Adrenal gland (tissue), 12 donors: Measurements from ENCODE around the gene EHBP1L1. TPM values are rescaled to one million over a fixed set of nuclear protein-coding genes. Genes with fewer than 3 reads are reported as not detected.

ENCODE experiments used
- DNase-seq, 7 donors: peaks; one replicate each; pipeline ENCODE4 v3.0.0-alpha.2; 2019 to 2020
- H3K27ac ChIP-seq, 5 donors: fragments of 200-600 bp; sonication (generic) in 4 of 5; 1 replicate in 3 of 5; 2 replicates in 2 of 5; pipeline versions ENCODE4 v1.5.1 to v1.8.0; 2016 to 2020; ENCODE audit warnings: mild to moderate bottlenecking in 1 of 5
- H3K27me3 ChIP-seq: fragments of 200-600 bp; 2 replicates; pipeline ENCODE4 v1.8.0; 2021
- H3K36me3 ChIP-seq, 2 donors: fragments of 200-600 bp; replicated peaks in 1 of 2; 1 replicate in 1 of 2; 2 replicates in 1 of 2; pipeline versions ENCODE4 v1.5.1 to v1.8.0; 2018 to 2022
- H3K4me1 ChIP-seq, 2 donors: fragments of 200-600 bp; replicated peaks in 1 of 2; 1 replicate in 1 of 2; 2 replicates in 1 of 2; pipeline versions ENCODE4 v1.5.1 to v1.8.0; 2018 to 2021
- H3K4me3 ChIP-seq, 4 donors: fragments of 200-600 bp; sonication (generic) in 3 of 4; one replicate each; pipeline ENCODE4 v1.5.1; 2016 to 2018
- H3K9me3 ChIP-seq, 3 donors: fragments of 200-600 bp; sonication (generic) in 1 of 3; replicated peaks in 1 of 3; 1 replicate in 2 of 3; 2 replicates in 1 of 3; pipeline versions ENCODE4 v1.5.1 to v1.8.0; 2016 to 2021
- POLR2A ChIP-seq, 2 donors: fragments of 450-650 bp; IDR thresholded peaks; one replicate each; pipeline ENCODE4 v1.6.1; 2017; ENCODE audit warnings: antibody characterized with exemption in 2 of 2, mild to moderate bottlenecking in 2 of 2, moderate library complexity in 1 of 2
- WGBS, 4 donors: extraction: QIAGEN DNeasy Blood & Tissue Kit in 2 of 4; methylation state at CpG; one replicate each; pipeline versions ENCODE4 v1.1.5 to v1.1.7; 2013 to 2017; 5-methylcytosine and 5-hydroxymethylcytosine counted together
- intact Hi-C, 2 donors: fragments of 100-400 bp; cut with DNase I; formaldehyde crosslinking; loops; one replicate each; pipeline versions ENCODE4 v1.14.1 to v1.15.0; 2022 to 2023
- polyA plus RNA-seq, 3 donors: library from polyadenylated mRNA; stranded (reverse); fragments of 200-250 nt in 2 of 3; fragments of 350-450 nt in 1 of 3; fragmentation: Illumina TruSeq in 1 of 3; extraction: RNeasy Lipid Tissue Mini Kit (QIAGEN cat#74804) in 1 of 3; gene quantifications; one replicate each; pipeline ENCODE4 v1.2.3, GENCODE V29; 2013 to 2014
- total RNA-seq, 9 donors: library from RNA; depleted of rRNA in 4 of 9; stranded (reverse); fragments of >200 nt in 4 of 9; fragments of 120-200 nt in 1 of 9; fragmentation: NEBNext Ultra II Directional in 1 of 9; extraction: Animal tissue kit (Norgen Biotek cat#: 25700) in 1 of 9; gene quantifications; one replicate each; pipeline versions ENCODE4 v1.1.0 to v1.2.4, GENCODE V29; 2013 to 2023
- TF ChIP-seq, protein P1 (sequence below), 6 experiments: fragments of 450-650 bp in 4 of 6; fragments of 200-600 bp in 2 of 6; sonication (generic) in 1 of 6; IDR thresholded peaks; 1 replicate in 5 of 6; 2 replicates in 1 of 6; pipeline versions ENCODE4 v1.5.1 to v1.8.0; 2016 to 2021; ENCODE audit warnings: antibody characterized with exemption in 6 of 6, mild to moderate bottlenecking in 2 of 6, moderate library complexity in 1 of 6
- donor health status: healthy with polysubstance abuse.
- donor health status: Bipolar disorder and iron deficiency.
- donor health status: DM: yes; HTN: yes; CAD: no.
- donor health status: DM: no; HTN: no; CAD: no.
- donor health status: DM: no; HTN: no; CAD: no.
- donor health status: DM: yes; HTN: yes; CAD: no.

Gene EHBP1L1
- total and polyA plus RNA-seq, 12 donors: 8.7 to 68.0 (median 34.5) TPM

DNA sequence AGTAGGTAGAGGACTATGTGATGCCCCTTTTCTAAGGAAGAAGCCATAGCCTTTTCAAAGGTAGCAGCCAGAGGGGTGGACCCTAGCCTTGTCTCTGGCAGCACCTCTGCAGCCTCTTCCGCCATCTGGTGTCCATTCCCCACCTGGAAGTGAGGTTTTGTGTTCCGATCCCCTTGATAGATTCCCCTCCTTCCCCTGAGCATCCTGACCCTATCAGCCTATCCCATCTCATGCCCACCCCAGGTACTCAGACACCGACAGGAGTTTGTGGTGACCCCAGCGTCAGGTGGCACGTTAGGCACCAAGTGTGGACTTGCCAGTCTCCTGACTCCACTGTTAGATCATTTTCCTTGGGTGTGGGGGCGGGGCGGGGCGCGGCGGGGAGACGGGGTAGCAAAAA, 3.9 kb upstream of the EHBP1L1 start:
- H3K4me3 ChIP-seq: peak overlapping the region in 2 of 4 donors; percentile 19 to 63
- 6 to 9% (median 8%) methylated on average over 11 of the region's 11 CpGs for WGBS, 4 donors
- H3K9me3 ChIP-seq: no peaks in the 10 kb centered on the region
- H3K36me3 ChIP-seq: peaks cover 0 to 3% of the 10 kb centered on the region in 2 donors
- H3K27ac ChIP-seq: peak overlapping the region; percentile 9 to 96 (median 71)
- TF ChIP-seq, protein P1, sequence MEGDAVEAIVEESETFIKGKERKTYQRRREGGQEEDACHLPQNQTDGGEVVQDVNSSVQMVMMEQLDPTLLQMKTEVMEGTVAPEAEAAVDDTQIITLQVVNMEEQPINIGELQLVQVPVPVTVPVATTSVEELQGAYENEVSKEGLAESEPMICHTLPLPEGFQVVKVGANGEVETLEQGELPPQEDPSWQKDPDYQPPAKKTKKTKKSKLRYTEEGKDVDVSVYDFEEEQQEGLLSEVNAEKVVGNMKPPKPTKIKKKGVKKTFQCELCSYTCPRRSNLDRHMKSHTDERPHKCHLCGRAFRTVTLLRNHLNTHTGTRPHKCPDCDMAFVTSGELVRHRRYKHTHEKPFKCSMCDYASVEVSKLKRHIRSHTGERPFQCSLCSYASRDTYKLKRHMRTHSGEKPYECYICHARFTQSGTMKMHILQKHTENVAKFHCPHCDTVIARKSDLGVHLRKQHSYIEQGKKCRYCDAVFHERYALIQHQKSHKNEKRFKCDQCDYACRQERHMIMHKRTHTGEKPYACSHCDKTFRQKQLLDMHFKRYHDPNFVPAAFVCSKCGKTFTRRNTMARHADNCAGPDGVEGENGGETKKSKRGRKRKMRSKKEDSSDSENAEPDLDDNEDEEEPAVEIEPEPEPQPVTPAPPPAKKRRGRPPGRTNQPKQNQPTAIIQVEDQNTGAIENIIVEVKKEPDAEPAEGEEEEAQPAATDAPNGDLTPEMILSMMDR (IDR thresholded peaks at IDR 0.05): peak in 5 of 6 experiments; percentile 23 to 45 (median 35)
- TF ChIP-seq POLR2A (IDR thresholded peaks at IDR 0.05): no peak
- intact Hi-C loops: loop anchor here in 1 of 2 donors (5.0 kb wide), 1 partner anchor 40 kb away; the partner anchor contains the start of gene MAP3K11
- peak in 2 of 7 donors; percentile 43 to 44 for DNase-seq
- H3K27me3 ChIP-seq: no peaks in the 10 kb centered on the region
- peaks cover 48 to 66% of the 10 kb centered on the region in 2 donors for H3K4me1 ChIP-seq

GRCh38 chr11:65572356-65573051, 3.3 kb upstream of the EHBP1L1 start, which contains the start of gene FAM89B:
FAM89B (plus strand) TSS chr11:65572538; CDS start chr11:65572670, 132 bp downstream.
- Histone ChIP-seq H3K9me3 (no peaks in the 10 kb centered on the region), H3K4me1 (peaks cover 51 to 72% of the 10 kb centered on the region in 2 donors), H3K27me3 (no peaks in the 10 kb centered on the region), H3K27ac (peak within 1 kb of the TSS; percentile 9 to 97 (median 71)), H3K36me3 (peaks cover 0 to 3% of the 10 kb centered on the region in 2 donors), H3K4me3 (peak within 1 kb of the TSS in 2 of 4 donors; percentile 19 to 63)
- DNase-seq: peak; percentile 92 to 96 (median 93)
- 0% methylated on average over 10 to 86 of the region's 86 CpGs for WGBS, 4 donors
- intact Hi-C loops: loop anchor here in 1 of 2 donors (5.0 kb wide), 1 partner anchor 40 kb away; the partner anchor contains the start of gene MAP3K11
- TF ChIP-seq, protein P1 (IDR thresholded peaks at IDR 0.05): peak in 1 of 6 experiments; percentile 14
- peak; percentile 63 to 66 for TF ChIP-seq POLR2A (IDR thresholded peaks at IDR 0.05)

- intact Hi-C loops: loop anchor here in 1 of 2 donors (5.0 kb wide), 1 partner anchor 39 kb away; the partner anchor contains the start of gene MAP3K11
- Histone ChIP-seq H3K36me3 (peaks cover 0 to 3% of the 10 kb centered on the region in 2 donors), H3K4me3 (peak overlapping the region in 1 of 4 donors; percentile 63), H3K27ac (peak overlapping the region in 4 of 5 donors; percentile 44 to 96 (median 82)), H3K9me3 (no peaks in the 10 kb centered on the region), H3K4me1 (peaks cover 51 to 66% of the 10 kb centered on the region in 2 donors), H3K27me3 (no peaks in the 10 kb centered on the region)
- no peak for TF ChIP-seq POLR2A (IDR thresholded peaks at IDR 0.05)
- TF ChIP-seq, protein P1 (IDR thresholded peaks at IDR 0.05): no peak
- WGBS, 4 donors: 22 to 33% (median 31%) methylated on average over 5 to 22 of the region's 22 CpGs
- DNase-seq: peak in 6 of 7 donors; percentile 46 to 75 (median 56)
These were observed 2.3 kb upstream of the EHBP1L1 start for GRCh38 chr11:65573391-65574079.
